Measurements from ENCODE around the gene CAPN1. TPM values are rescaled to one million over a fixed set of nuclear protein-coding genes. Genes with fewer than 3 reads are reported as not detected.

CAPN1 gene
- total RNA-seq, 1 experiment from 2014 or later = 256 TPM

DNA sequence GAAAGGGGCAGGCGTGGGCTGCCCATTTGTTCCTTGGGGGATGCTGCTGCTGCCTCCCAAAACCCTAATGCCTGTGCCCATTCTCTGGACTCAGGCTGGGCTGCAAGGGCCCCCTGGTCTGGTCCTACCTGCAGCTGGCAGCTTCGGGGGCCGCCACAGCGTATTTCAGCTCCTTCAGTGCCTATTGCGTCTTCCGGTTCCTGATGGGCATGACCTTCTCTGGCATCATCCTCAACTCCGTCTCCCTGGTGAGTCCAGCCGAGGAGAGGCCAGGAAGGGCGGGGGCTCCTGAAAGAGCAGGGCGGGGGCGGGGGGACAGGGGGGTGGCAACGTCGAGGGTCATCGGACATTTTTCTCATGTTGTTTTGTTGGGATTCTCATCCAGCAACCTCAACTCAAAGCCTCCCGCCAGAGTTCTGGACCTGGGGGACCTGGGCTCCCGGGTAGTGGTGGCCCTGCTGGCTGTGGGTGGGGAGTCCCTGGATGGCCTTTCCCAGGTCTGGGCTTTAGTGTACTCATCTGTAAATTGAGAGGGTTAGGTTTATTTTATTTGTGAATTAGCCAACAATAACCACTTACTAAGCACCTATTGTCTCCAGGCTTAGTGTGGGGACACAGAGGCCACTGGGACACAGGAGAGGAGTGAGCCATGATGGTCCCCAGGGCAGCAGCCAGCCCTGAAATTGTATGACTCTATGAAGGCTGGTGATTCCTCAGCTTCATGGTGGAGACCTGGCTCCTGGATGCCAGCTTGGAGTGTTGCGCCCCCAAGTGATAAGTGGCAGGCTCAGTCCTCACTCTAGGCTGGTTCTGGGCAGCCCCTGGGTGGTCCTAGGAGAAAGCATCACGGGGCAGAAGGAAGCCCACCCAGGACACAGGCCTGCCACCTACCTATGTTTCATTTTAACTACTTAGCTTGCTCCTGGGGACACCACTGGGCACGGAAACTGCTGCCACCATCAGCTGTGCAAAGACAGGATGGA lies 36.0 kb downstream of the CAPN1 start:
- Histone ChIP-seq H3K9me3 (ENCODE audit: control insufficient read depth, insufficient read depth, low read depth, low read length) (no peaks in the 10 kb centered on the region), H3K27ac (ENCODE audit: low read length) (no peak overlapping the region), H3K4me1 (ENCODE audit: control insufficient read depth, insufficient read depth, low read length) (peaks cover 5% of the 10 kb centered on the region; the same call in 1 of the 2 replicates), H3K27me3 (ENCODE audit: control insufficient read depth, insufficient read depth, low read length) (no peaks in the 10 kb centered on the region), H3K4me3 (ENCODE audit: low read depth in 2 of 2, low read length in 2 of 2) (no peak overlapping the region), H3K36me3 (ENCODE audit: control insufficient read depth, insufficient read depth, low read length) (no peaks in the 10 kb centered on the region)
- no TSS peak for BruUV-seq (replicated peaks)
- intact Hi-C loops (cut with micrococcal nuclease; ENCODE audit: unreplicated experiment) = no loop called here
- TF ChIP-seq, protein P1, sequence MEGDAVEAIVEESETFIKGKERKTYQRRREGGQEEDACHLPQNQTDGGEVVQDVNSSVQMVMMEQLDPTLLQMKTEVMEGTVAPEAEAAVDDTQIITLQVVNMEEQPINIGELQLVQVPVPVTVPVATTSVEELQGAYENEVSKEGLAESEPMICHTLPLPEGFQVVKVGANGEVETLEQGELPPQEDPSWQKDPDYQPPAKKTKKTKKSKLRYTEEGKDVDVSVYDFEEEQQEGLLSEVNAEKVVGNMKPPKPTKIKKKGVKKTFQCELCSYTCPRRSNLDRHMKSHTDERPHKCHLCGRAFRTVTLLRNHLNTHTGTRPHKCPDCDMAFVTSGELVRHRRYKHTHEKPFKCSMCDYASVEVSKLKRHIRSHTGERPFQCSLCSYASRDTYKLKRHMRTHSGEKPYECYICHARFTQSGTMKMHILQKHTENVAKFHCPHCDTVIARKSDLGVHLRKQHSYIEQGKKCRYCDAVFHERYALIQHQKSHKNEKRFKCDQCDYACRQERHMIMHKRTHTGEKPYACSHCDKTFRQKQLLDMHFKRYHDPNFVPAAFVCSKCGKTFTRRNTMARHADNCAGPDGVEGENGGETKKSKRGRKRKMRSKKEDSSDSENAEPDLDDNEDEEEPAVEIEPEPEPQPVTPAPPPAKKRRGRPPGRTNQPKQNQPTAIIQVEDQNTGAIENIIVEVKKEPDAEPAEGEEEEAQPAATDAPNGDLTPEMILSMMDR (IDR thresholded peaks at IDR 0.05) = no peak
- TF ChIP-seq, protein P2, sequence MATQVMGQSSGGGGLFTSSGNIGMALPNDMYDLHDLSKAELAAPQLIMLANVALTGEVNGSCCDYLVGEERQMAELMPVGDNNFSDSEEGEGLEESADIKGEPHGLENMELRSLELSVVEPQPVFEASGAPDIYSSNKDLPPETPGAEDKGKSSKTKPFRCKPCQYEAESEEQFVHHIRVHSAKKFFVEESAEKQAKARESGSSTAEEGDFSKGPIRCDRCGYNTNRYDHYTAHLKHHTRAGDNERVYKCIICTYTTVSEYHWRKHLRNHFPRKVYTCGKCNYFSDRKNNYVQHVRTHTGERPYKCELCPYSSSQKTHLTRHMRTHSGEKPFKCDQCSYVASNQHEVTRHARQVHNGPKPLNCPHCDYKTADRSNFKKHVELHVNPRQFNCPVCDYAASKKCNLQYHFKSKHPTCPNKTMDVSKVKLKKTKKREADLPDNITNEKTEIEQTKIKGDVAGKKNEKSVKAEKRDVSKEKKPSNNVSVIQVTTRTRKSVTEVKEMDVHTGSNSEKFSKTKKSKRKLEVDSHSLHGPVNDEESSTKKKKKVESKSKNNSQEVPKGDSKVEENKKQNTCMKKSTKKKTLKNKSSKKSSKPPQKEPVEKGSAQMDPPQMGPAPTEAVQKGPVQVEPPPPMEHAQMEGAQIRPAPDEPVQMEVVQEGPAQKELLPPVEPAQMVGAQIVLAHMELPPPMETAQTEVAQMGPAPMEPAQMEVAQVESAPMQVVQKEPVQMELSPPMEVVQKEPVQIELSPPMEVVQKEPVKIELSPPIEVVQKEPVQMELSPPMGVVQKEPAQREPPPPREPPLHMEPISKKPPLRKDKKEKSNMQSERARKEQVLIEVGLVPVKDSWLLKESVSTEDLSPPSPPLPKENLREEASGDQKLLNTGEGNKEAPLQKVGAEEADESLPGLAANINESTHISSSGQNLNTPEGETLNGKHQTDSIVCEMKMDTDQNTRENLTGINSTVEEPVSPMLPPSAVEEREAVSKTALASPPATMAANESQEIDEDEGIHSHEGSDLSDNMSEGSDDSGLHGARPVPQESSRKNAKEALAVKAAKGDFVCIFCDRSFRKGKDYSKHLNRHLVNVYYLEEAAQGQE (IDR thresholded peaks at IDR 0.05; ENCODE audit: insufficient read depth in 1 of 2, low read depth in 2 of 2, low read length in 1 of 2) = no peak
- TF ChIP-seq TCF7L2 (IDR thresholded peaks at IDR 0.05; ENCODE audit: low read depth, low read length) = no peak
- no peak for TF ChIP-seq POLR2AphosphoS5 (IDR thresholded peaks at IDR 0.05; ENCODE audit: low read depth, low read length)
- TF ChIP-seq SIN3A (IDR thresholded peaks at IDR 0.05; ENCODE audit: borderline replicate concordance, insufficient read depth, low read depth, low read length) = no peak
- no peak for DNase-seq (ENCODE audit: low read depth, low spot score)
- in situ Hi-C loops (cut with HindIII; ENCODE audit: low pct_unique_long_range_greater_than_20kb, low sequenced_read_pairs) = no loop called here
- POLR2A ChIA-PET = no interaction called here
- CTCF ChIA-PET = interaction anchor here (0.5 kb wide), 3 partner anchors 75 to 205 kb away, joined by 3 read pairs; partner anchors contain the start of gene NEAT1
- ATAC-seq = 0 out of 2 replicates have a peak, but pooled peaks have one; percentile 7

DNA sequence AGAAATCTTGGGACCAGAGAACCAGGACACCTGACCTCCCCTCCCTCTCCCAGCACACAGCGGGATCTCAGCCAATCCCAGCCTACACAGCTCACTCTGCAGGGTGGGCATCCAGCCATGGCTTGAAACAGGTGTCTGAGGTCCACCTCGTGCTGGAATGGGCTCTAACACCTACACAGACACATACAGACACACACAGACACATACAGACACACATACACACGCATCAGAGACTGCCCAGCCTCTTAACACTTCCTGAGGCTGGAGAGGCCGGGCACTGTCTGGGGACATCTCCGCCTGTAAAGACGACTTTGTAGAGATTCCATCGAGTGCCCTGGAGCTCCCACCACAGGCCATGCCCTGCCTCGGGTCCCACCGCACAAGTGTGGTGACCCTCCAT lies 36.7 kb downstream of the CAPN1 start:
- POLR2A ChIA-PET = no interaction called here
- 0 out of 2 replicates have a peak, but pooled peaks have one; percentile 12 for ATAC-seq
- in situ Hi-C loops (cut with HindIII; ENCODE audit: low pct_unique_long_range_greater_than_20kb, low sequenced_read_pairs) = no loop called here
- intact Hi-C loops (cut with micrococcal nuclease; ENCODE audit: unreplicated experiment) = no loop called here
- Histone ChIP-seq H3K4me3 (ENCODE audit: low read depth in 2 of 2, low read length in 2 of 2) (no peak overlapping the region), H3K36me3 (ENCODE audit: control insufficient read depth, insufficient read depth, low read length) (no peaks in the 10 kb centered on the region), H3K9me3 (ENCODE audit: control insufficient read depth, insufficient read depth, low read depth, low read length) (no peaks in the 10 kb centered on the region), H3K4me1 (ENCODE audit: control insufficient read depth, insufficient read depth, low read length) (peaks cover 3% of the 10 kb centered on the region; the same call in 1 of the 2 replicates), H3K27ac (ENCODE audit: low read length) (no peak overlapping the region), H3K27me3 (ENCODE audit: control insufficient read depth, insufficient read depth, low read length) (no peaks in the 10 kb centered on the region)
- CTCF ChIA-PET = interaction anchor here (0.5 kb wide), 2 partner anchors 76 to 204 kb away, joined by 3 read pairs; partner anchors contain the start of gene NEAT1
- TF ChIP-seq, protein P2 (IDR thresholded peaks at IDR 0.05; ENCODE audit: insufficient read depth in 1 of 2, low read depth in 2 of 2, low read length in 1 of 2) = no peak
- TF ChIP-seq POLR2AphosphoS5 (IDR thresholded peaks at IDR 0.05; ENCODE audit: low read depth, low read length) = no peak
- TF ChIP-seq SIN3A (IDR thresholded peaks at IDR 0.05; ENCODE audit: borderline replicate concordance, insufficient read depth, low read depth, low read length) = no peak
- no peak for DNase-seq (ENCODE audit: low read depth, low spot score)
- no TSS peak for BruUV-seq (replicated peaks)

Measured in Panc1 (cell line).